Prostate gland (tissue), 2 donors: ENCODE data around the gene RNGTT. TPM values are rescaled to one million over a fixed set of nuclear protein-coding genes. Genes with fewer than 3 reads are reported as not detected.

Experiments used
- DNase-seq: peaks from one replicate; pipeline ENCODE4 v3.0.0-alpha.2; 2019; ENCODE audit warnings: low spot score
- H3K27ac ChIP-seq, 2 donors: fragments of 200-600 bp; sonication (generic); 2 replicates each; pipeline ENCODE4 v1.5.1; 2017 to 2019
- H3K27me3 ChIP-seq: fragments of 200-600 bp; sonication (generic); replicated peaks from 2 replicates; pipeline ENCODE4 v1.5.1; 2019; ENCODE audit not compliant: insufficient read depth
- H3K36me3 ChIP-seq, 2 donors: fragments of 200-600 bp; sonication (generic); 1 replicate in 1 of 2; 2 replicates in 1 of 2; pipeline versions ENCODE4 v1.5.1 to v1.8.1; 2017 to 2019
- H3K4me1 ChIP-seq: fragments of 200-600 bp; sonication (generic); replicated peaks from 2 replicates; pipeline ENCODE4 v1.5.1; 2019
- H3K4me3 ChIP-seq, 2 donors: fragments of 200-600 bp; sonication (generic); 2 replicates each; pipeline ENCODE4 v1.5.1; 2017 to 2019
- H3K9me3 ChIP-seq: fragments of 200-600 bp; sonication (generic); 2 replicates; pipeline ENCODE4 v1.5.1; 2017
- POLR2A ChIP-seq: fragments of 450-650 bp; IDR thresholded peaks from one replicate; pipeline ENCODE4 v1.6.1; 2016; ENCODE audit warnings: antibody characterized with exemption, mild to moderate bottlenecking
- POLR2AphosphoS5 ChIP-seq: sonication (generic); formaldehyde crosslinking; IDR thresholded peaks from one replicate; pipeline ENCODE4 v1.6.1; 2017; ENCODE audit warnings: antibody characterized with exemption
- WGBS: methylation state at CpG from one replicate; pipeline ENCODE4 v1.1.5; 2018; 5-methylcytosine and 5-hydroxymethylcytosine counted together
- intact Hi-C: fragments of 100-400 bp; cut with DNase I; formaldehyde crosslinking; loops from one replicate; pipeline ENCODE4 v1.14.2; 2022
- total RNA-seq, 2 donors: library from RNA; depleted of rRNA; stranded (reverse); fragments of >200 nt; gene quantifications; one replicate each; pipeline ENCODE4 v1.1.0, GENCODE V29; 2016
- TF ChIP-seq, protein P1 (sequence below), 4 experiments: fragments of 200-600 bp in 2 of 4; fragments of 450-650 bp in 2 of 4; sonication (generic) in 2 of 4; IDR thresholded peaks; 1 replicate in 3 of 4; 2 replicates in 1 of 4; pipeline ENCODE4 v1.5.1; 2016 to 2019; ENCODE audit warnings: antibody characterized with exemption in 4 of 4, mild to moderate bottlenecking in 2 of 4, moderate library complexity in 2 of 4

RNGTT gene
- total RNA-seq, 2 donors from 2014 or later, result 10.1 to 23.6 TPM

DNA sequence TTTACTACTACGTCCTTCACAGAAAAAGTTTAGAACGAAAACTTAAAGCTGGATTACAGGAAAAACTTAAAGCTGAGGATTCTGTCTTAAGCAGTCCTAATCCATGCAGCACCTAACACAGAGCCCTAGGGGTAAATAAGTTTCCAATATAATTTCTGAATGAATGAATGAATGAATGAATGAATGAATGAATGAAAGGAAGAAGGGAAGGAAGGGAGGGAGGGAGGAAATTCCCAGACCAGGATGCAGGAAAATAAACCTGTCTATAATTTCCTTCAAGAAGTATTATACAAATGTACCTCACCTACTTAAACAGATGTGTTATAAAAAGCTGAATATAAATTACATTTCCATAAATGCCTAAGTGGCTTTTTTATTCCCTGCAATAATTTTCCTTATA lies 83.4 kb downstream of the RNGTT start:
- Histone ChIP-seq H3K4me1 (no peaks in the 10 kb centered on the region), H3K36me3 (no peaks in the 10 kb centered on the region), H3K9me3 (no peaks in the 10 kb centered on the region), H3K4me3 (no peak overlapping the region), H3K27ac (no peak overlapping the region), H3K27me3 (no peaks in the 10 kb centered on the region)
- no peak for DNase-seq
- intact Hi-C loops, result no loop called here
- TF ChIP-seq, protein P1, sequence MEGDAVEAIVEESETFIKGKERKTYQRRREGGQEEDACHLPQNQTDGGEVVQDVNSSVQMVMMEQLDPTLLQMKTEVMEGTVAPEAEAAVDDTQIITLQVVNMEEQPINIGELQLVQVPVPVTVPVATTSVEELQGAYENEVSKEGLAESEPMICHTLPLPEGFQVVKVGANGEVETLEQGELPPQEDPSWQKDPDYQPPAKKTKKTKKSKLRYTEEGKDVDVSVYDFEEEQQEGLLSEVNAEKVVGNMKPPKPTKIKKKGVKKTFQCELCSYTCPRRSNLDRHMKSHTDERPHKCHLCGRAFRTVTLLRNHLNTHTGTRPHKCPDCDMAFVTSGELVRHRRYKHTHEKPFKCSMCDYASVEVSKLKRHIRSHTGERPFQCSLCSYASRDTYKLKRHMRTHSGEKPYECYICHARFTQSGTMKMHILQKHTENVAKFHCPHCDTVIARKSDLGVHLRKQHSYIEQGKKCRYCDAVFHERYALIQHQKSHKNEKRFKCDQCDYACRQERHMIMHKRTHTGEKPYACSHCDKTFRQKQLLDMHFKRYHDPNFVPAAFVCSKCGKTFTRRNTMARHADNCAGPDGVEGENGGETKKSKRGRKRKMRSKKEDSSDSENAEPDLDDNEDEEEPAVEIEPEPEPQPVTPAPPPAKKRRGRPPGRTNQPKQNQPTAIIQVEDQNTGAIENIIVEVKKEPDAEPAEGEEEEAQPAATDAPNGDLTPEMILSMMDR (IDR thresholded peaks at IDR 0.05), result no peak
- TF ChIP-seq POLR2AphosphoS5, result no peak
- no peak for TF ChIP-seq POLR2A
- WGBS, result 97% methylated on average over 2 of the region's 2 CpGs

DNA sequence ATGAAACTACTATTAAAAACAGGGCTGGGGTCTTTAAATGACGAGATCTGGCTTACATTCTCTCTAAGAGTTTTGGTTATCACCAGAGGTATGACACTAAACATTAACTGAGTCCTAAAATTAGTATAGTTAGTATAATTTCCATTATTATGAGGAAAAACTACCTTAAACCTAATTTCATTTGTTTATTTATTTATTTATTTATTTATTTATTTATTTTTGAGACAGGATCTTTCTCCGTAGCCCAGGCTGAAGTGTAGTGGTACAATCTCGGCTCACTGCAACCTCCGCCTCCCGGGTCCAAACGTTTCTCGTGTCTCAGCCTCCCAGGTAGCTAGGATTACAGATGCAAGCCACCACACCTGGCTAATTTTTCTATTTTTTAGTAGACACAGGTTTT lies 85.5 kb downstream of the RNGTT start:
- TF ChIP-seq POLR2AphosphoS5 (no peak), POLR2A (no peak)
- TF ChIP-seq, protein P1 (IDR thresholded peaks at IDR 0.05), result no peak
- Histone ChIP-seq H3K4me1 (no peaks in the 10 kb centered on the region), H3K27me3 (no peaks in the 10 kb centered on the region), H3K4me3 (no peak overlapping the region), H3K27ac (no peak overlapping the region), H3K36me3 (no peaks in the 10 kb centered on the region), H3K9me3 (no peaks in the 10 kb centered on the region)
- intact Hi-C loops, result no loop called here
- no peak for DNase-seq
- WGBS, result over 99% methylated on average over 7 of the region's 7 CpGs

DNA sequence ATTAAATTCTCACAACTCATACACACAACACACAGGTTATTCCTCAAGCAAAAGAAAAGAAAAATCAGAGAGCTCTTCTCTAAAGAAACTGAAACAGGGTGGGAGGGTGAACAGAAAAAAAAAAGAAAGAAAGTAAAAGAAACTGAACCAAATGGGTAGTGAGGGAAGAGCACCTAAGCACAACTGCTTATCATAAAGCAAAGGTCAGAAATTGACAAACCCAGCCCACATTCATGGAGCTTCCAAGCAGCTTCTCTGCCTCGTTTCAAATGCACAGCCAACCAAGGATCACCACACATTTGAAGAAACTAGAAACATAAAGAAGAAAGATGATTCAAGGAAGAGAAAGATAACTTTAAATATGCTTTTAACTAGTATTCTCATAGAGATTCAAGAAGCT lies 90.5 kb downstream of the RNGTT start:
- TF ChIP-seq, protein P1 (IDR thresholded peaks at IDR 0.05), result no peak
- TF ChIP-seq POLR2A (no peak), POLR2AphosphoS5 (no peak)
- Histone ChIP-seq H3K4me1 (no peaks in the 10 kb centered on the region), H3K27ac (no peak overlapping the region), H3K9me3 (no peaks in the 10 kb centered on the region), H3K36me3 (no peaks in the 10 kb centered on the region), H3K4me3 (no peak overlapping the region), H3K27me3 (no peaks in the 10 kb centered on the region)
- WGBS, result 74% methylated on average over 1 of the region's 1 CpG
- no peak for DNase-seq
- intact Hi-C loops, result loop anchor here (5.0 kb wide), 1 partner anchor 941 kb away; no protein-coding TSS in a partner anchor

GRCh38 chr6:88871498-88871897 lies 91.9 kb downstream of the RNGTT start:
- 58% methylated on average over 3 of the region's 3 CpGs for WGBS

More at GRCh38 chr6:88871498-88871897, 91.9 kb downstream of the RNGTT start:
- H3K27ac ChIP-seq, result no peak overlapping the region
- DNase-seq, result no peak
- H3K4me3 ChIP-seq, result no peak overlapping the region
- H3K36me3 ChIP-seq, result no peaks in the 10 kb centered on the region
- no peaks in the 10 kb centered on the region for H3K9me3 ChIP-seq
- H3K27me3 ChIP-seq, result no peaks in the 10 kb centered on the region
- intact Hi-C loops, result loop anchor here (5.0 kb wide), 1 partner anchor 939 kb away; no protein-coding TSS in a partner anchor
- H3K4me1 ChIP-seq, result no peaks in the 10 kb centered on the region
- TF ChIP-seq, protein P1 (IDR thresholded peaks at IDR 0.05), result no peak
- TF ChIP-seq POLR2A (no peak), POLR2AphosphoS5 (no peak)
